ENCODE results near the gene FAM167B.

The FAM167B gene

GRCh38 chr1:32247983-32248889 lies 1.2 kb downstream of the FAM167B start:
- DNase-seq (ENCODE audit: low read depth) = peak; percentile 63
- H3K4me3 ChIP-seq (ENCODE audit: control insufficient read depth, low read depth, low read length) = no peak overlapping the region
- peak; percentile 68 for TF ChIP-seq CTCF (conservative IDR thresholded peaks at IDR 0.05; ENCODE audit: control insufficient read depth, insufficient read depth, low read depth, low read length)

- no peak for DNase-seq (ENCODE audit: low read depth)
- TF ChIP-seq CTCF (conservative IDR thresholded peaks at IDR 0.05; ENCODE audit: control insufficient read depth, insufficient read depth, low read depth, low read length) = no peak
- no peak overlapping the region for H3K4me3 ChIP-seq (ENCODE audit: control insufficient read depth, low read depth, low read length)
These were observed 3.0 kb downstream of the FAM167B start for GRCh38 chr1:32249831-32250525.

GRCh38 chr1:32250893-32251716 lies 4.1 kb downstream of the FAM167B start, which contains the start of gene LCK:
Gene LCK (plus strand): TSS chr1:32251265. CDS start chr1:32274330, 23,065 bp downstream.
- no peak within 1 kb of the TSS for H3K4me3 ChIP-seq (ENCODE audit: control insufficient read depth, low read depth, low read length)
- no peak for DNase-seq (ENCODE audit: low read depth)
- no peak for TF ChIP-seq CTCF (conservative IDR thresholded peaks at IDR 0.05; ENCODE audit: control insufficient read depth, insufficient read depth, low read depth, low read length)

GRCh38 chr1:32255072-32256071 lies 8.3 kb downstream of the FAM167B start:
- H3K4me3 ChIP-seq (ENCODE audit: control insufficient read depth, low read depth, low read length) = no peak overlapping the region
- DNase-seq (ENCODE audit: low read depth) = no peak
- no peak for TF ChIP-seq CTCF (conservative IDR thresholded peaks at IDR 0.05; ENCODE audit: control insufficient read depth, insufficient read depth, low read depth, low read length)

- no peak overlapping the region for H3K4me3 ChIP-seq (ENCODE audit: control insufficient read depth, low read depth, low read length)
- no peak for TF ChIP-seq CTCF (conservative IDR thresholded peaks at IDR 0.05; ENCODE audit: control insufficient read depth, insufficient read depth, low read depth, low read length)
- no peak for DNase-seq (ENCODE audit: low read depth)
These were observed 9.6 kb downstream of the FAM167B start for GRCh38 chr1:32256473-32257226.
